ENCODE results near the gene MMP12.
A peak's percentile ranks its signal among the peaks of the same experiment; 100 is the strongest.

The MMP12 gene

GRCh38 chr11:102850973-102851745 lies 23.6 kb downstream of the MMP12 start:
- no peak for DNase-seq (ENCODE audit: low spot score)

GRCh38 chr11:102849311-102849710 lies 25.5 kb downstream of the MMP12 start:
- DNase-seq (ENCODE audit: low spot score): no peak

GRCh38 chr11:102846292-102846691 lies 28.5 kb downstream of the MMP12 start:
- DNase-seq (ENCODE audit: low spot score): no peak

GRCh38 chr11:102843489-102843888 lies 31.3 kb downstream of the MMP12 start, which contains the start of gene MMP3:
MMP3 (minus strand) TSS chr11:102843609; CDS start chr11:102843546, 63 bp downstream.
- DNase-seq (ENCODE audit: low spot score): no peak

- no peak for DNase-seq (ENCODE audit: low spot score)
Observed at GRCh38 chr11:102842930-102843329, 31.9 kb downstream of the MMP12 start.

- DNase-seq (ENCODE audit: low spot score): no peak
Observed at GRCh38 chr11:102840018-102840417, 34.8 kb downstream of the MMP12 start.

GRCh38 chr11:102837646-102838045 lies 37.1 kb downstream of the MMP12 start:
- DNase-seq (ENCODE audit: low spot score): no peak

GRCh38 chr11:102837156-102837555 lies 37.6 kb downstream of the MMP12 start:
- DNase-seq (ENCODE audit: low spot score): no peak

- DNase-seq (ENCODE audit: low spot score): no peak
Observed at GRCh38 chr11:102836290-102836875, 38.4 kb downstream of the MMP12 start.

- no peak for DNase-seq (ENCODE audit: low spot score)
Observed at GRCh38 chr11:102833731-102834130, 41.1 kb downstream of the MMP12 start.

GRCh38 chr11:102832612-102833011 lies 42.2 kb downstream of the MMP12 start:
- no peak for DNase-seq (ENCODE audit: low spot score)

GRCh38 chr11:102831489-102832440 lies 43.0 kb downstream of the MMP12 start:
- DNase-seq (ENCODE audit: low spot score): peak; percentile 75

- DNase-seq (ENCODE audit: low spot score): no peak
Observed at GRCh38 chr11:102831128-102831488, 43.7 kb downstream of the MMP12 start.

- DNase-seq (ENCODE audit: low spot score): no peak
Observed at GRCh38 chr11:102830001-102830727, 44.6 kb downstream of the MMP12 start.

GRCh38 chr11:102829316-102830000 lies 45.3 kb downstream of the MMP12 start:
- no peak for DNase-seq (ENCODE audit: low spot score)

- no peak for DNase-seq (ENCODE audit: low spot score)
Observed at GRCh38 chr11:102824556-102824955, 50.2 kb downstream of the MMP12 start.

GRCh38 chr11:102819491-102819890 lies 55.3 kb downstream of the MMP12 start:
- DNase-seq (ENCODE audit: low spot score): no peak

- DNase-seq (ENCODE audit: low spot score): no peak
Observed at GRCh38 chr11:102813484-102813883, 61.3 kb downstream of the MMP12 start.

Data from left forelimb (tissue), 1 donor.